ENCODE results near the gene CDC16.
"Not testable (repeated sequence)": the region's sequence is repeated elsewhere in the genome, so short reads cannot be mapped to it uniquely, and the experiment has no call there.

Gene CDC16

GRCh38 chr13:114241918-114242317, 7.2 kb downstream of the CDC16 start:
- no peak overlapping the region for H3K4me3 ChIP-seq (ENCODE audit: low read depth, low read length)
- DNase-seq (ENCODE audit: low read depth, low spot score), result no peak
- in situ Hi-C loops (cut with HindIII; ENCODE audit: low sequenced_read_pairs), result no loop called here
- TF ChIP-seq CTCF (IDR thresholded peaks at IDR 0.05; ENCODE audit: low read depth, low read length), result no peak

- in situ Hi-C loops (cut with HindIII; ENCODE audit: low sequenced_read_pairs), result no loop called here
- no peak for TF ChIP-seq CTCF (IDR thresholded peaks at IDR 0.05; ENCODE audit: low read depth, low read length)
- no peak overlapping the region for H3K4me3 ChIP-seq (ENCODE audit: low read depth, low read length)
- no peak for DNase-seq (ENCODE audit: low read depth, low spot score)
Measured at GRCh38 chr13:114243971-114244370, 9.3 kb downstream of the CDC16 start.

- in situ Hi-C loops (cut with HindIII; ENCODE audit: low sequenced_read_pairs), result no loop called here
- no peak for DNase-seq (ENCODE audit: low read depth, low spot score)
- no peak for TF ChIP-seq CTCF (IDR thresholded peaks at IDR 0.05; ENCODE audit: low read depth, low read length)
- no peak overlapping the region for H3K4me3 ChIP-seq (ENCODE audit: low read depth, low read length)
Measured at GRCh38 chr13:114244637-114245036, 9.9 kb downstream of the CDC16 start.

GRCh38 chr13:114248011-114248410, 13.3 kb downstream of the CDC16 start:
- in situ Hi-C loops (cut with HindIII; ENCODE audit: low sequenced_read_pairs), result no loop called here
- H3K4me3 ChIP-seq (ENCODE audit: low read depth, low read length), result no peak overlapping the region
- TF ChIP-seq CTCF (IDR thresholded peaks at IDR 0.05; ENCODE audit: low read depth, low read length), result no peak
- DNase-seq (ENCODE audit: low read depth, low spot score), result peak; percentile 55

- no peak for DNase-seq (ENCODE audit: low read depth, low spot score)
- no peak for TF ChIP-seq CTCF (IDR thresholded peaks at IDR 0.05; ENCODE audit: low read depth, low read length)
Measured at GRCh38 chr13:114249077-114249476, 14.4 kb downstream of the CDC16 start.

GRCh38 chr13:114251639-114252440, 17.1 kb downstream of the CDC16 start:
- in situ Hi-C loops (cut with HindIII; ENCODE audit: low sequenced_read_pairs), result not testable (repeated sequence)

More at GRCh38 chr13:114249077-114249476, 14.4 kb downstream of the CDC16 start:
- in situ Hi-C loops (cut with HindIII; ENCODE audit: low sequenced_read_pairs), result no loop called here
- H3K4me3 ChIP-seq (ENCODE audit: low read depth, low read length), result no peak overlapping the region

GRCh38 chr13:114256547-114256946, 21.9 kb downstream of the CDC16 start:
- no peak for TF ChIP-seq CTCF (IDR thresholded peaks at IDR 0.05; ENCODE audit: low read depth, low read length)
- DNase-seq (ENCODE audit: low read depth, low spot score), result no peak
- in situ Hi-C loops (cut with HindIII; ENCODE audit: low sequenced_read_pairs), result no loop called here
- no peak overlapping the region for H3K4me3 ChIP-seq (ENCODE audit: low read depth, low read length)

More at GRCh38 chr13:114251639-114252440, 17.1 kb downstream of the CDC16 start:
- H3K4me3 ChIP-seq (ENCODE audit: low read depth, low read length); DNase-seq (ENCODE audit: low read depth, low spot score): not testable (repeated sequence)

All from astrocyte of the spinal cord (primary cell).